Cardiac muscle cell (in vitro differentiated cells and primary cell): ENCODE data around the gene STAB2. TPM values are rescaled to one million over a fixed set of nuclear protein-coding genes. Genes with fewer than 3 reads are reported as not detected.

Experiments
- DNase-seq, 2 donors: peaks; one replicate each; pipeline versions ENCODE4 v3.0.0 to v3.0.0-alpha.2; 2010 to 2017; ENCODE audit warnings: low read depth in 1 of 2, low spot score in 1 of 2
- H3K27ac ChIP-seq: fragments of 200-600 bp; sonication (generic); 2 replicates; pipeline ENCODE4 v1.5.1; 2016
- H3K27me3 ChIP-seq: fragments of 200-600 bp; sonication (generic); 2 replicates; pipeline ENCODE4 v1.6.0; 2016; ENCODE audit warnings: control low read depth
- H3K36me3 ChIP-seq: fragments of 200-600 bp; sonication (generic); 2 replicates; pipeline ENCODE4 v1.5.1; 2016; ENCODE audit warnings: control low read depth
- H3K4me1 ChIP-seq: fragments of 200-600 bp; sonication (generic); 2 replicates; pipeline ENCODE4 v1.8.1; 2017; ENCODE audit warnings: low read depth, mild to moderate bottlenecking, mixed run types
- H3K4me3 ChIP-seq: fragments of 200-600 bp; sonication (generic); 2 replicates; pipeline ENCODE4 v1.5.1; 2016; ENCODE audit warnings: mild to moderate bottlenecking
- H3K9me3 ChIP-seq: fragments of 200-600 bp; sonication (generic); 2 replicates; pipeline ENCODE4 v1.5.1; 2017; ENCODE audit warnings: low read depth, mild to moderate bottlenecking, control low read depth
- polyA plus RNA-seq: library from polyadenylated mRNA; unstranded; fragments of >200 nt; fragmentation: Nextera tagmentation; extraction: Ambion mirVana; gene quantifications from 2 replicates; pipeline ENCODE4 v1.2.1, GENCODE V29; 2016
- total RNA-seq: library from RNA; depleted of rRNA; stranded (reverse); fragments of >200 nt; gene quantifications from 2 replicates; pipeline ENCODE4 v1.2.3, GENCODE V29; 2016
- TF ChIP-seq, protein P1 (sequence below): IDR thresholded peaks from 2 replicates; pipeline ENCODE4 v1.5.1; 2012; ENCODE audit warnings: low read depth, mild to moderate bottlenecking, low read length

Gene STAB2
- total and polyA plus RNA-seq, 2 experiments from 2014 or later: 0.03 TPM; not detected in 1

DNA sequence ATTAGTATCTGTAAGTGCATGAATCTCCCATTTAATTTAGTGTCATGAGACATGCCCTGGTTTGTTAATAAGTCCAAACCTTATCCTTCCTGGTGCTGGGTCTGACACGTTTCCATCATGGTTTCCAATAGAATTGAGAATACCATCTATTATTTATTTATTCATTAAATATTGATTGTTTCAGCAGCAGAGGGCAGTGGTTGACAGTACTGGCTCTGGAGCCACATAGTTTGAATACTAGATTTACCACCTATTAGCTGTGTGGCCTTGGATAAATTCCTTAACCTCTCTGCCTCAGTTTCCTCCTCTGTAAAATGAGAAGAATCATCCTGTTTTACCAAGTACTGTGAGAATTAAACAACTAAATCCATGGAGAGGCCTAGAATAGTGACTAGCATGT lies 941 bp upstream of the STAB2 start:
- H3K4me3 ChIP-seq: no peak overlapping the region
- H3K27me3 ChIP-seq: peaks cover 16% of the 10 kb centered on the region

DNA sequence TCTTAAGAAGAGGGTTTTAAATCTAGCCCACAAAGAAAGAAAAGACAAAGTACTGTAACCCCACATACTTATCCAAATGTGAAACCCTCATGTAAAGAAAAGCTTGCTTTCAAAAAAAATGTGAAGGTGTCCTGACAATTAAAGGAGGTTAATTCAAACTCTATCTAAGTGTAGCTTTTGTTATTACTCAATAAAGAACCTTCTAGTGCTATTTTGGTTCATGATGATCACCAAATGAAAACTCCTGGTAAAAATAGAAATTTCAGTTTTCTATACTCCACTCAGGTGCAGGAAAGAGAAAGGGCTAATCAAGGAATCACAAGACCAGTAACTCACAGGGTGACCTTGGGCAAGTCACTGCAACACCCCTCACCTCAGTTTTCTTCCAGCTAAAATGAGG lies 1.6 kb downstream of the STAB2 start:
- DNase-seq: no peak
- no peaks in the 10 kb centered on the region for H3K9me3 ChIP-seq
- no peak overlapping the region for H3K4me3 ChIP-seq
- H3K27me3 ChIP-seq: peaks cover 3% of the 10 kb centered on the region
- H3K36me3 ChIP-seq: no peaks in the 10 kb centered on the region
- H3K4me1 ChIP-seq: no peaks in the 10 kb centered on the region
- no peak overlapping the region for H3K27ac ChIP-seq
- TF ChIP-seq, protein P1, sequence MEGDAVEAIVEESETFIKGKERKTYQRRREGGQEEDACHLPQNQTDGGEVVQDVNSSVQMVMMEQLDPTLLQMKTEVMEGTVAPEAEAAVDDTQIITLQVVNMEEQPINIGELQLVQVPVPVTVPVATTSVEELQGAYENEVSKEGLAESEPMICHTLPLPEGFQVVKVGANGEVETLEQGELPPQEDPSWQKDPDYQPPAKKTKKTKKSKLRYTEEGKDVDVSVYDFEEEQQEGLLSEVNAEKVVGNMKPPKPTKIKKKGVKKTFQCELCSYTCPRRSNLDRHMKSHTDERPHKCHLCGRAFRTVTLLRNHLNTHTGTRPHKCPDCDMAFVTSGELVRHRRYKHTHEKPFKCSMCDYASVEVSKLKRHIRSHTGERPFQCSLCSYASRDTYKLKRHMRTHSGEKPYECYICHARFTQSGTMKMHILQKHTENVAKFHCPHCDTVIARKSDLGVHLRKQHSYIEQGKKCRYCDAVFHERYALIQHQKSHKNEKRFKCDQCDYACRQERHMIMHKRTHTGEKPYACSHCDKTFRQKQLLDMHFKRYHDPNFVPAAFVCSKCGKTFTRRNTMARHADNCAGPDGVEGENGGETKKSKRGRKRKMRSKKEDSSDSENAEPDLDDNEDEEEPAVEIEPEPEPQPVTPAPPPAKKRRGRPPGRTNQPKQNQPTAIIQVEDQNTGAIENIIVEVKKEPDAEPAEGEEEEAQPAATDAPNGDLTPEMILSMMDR: no peak

More for the DNA sequence above, 941 bp upstream of the STAB2 start:
- no peak for DNase-seq
- TF ChIP-seq, protein P1: no peak
- no peaks in the 10 kb centered on the region for H3K36me3 ChIP-seq
- no peak overlapping the region for H3K27ac ChIP-seq
- H3K9me3 ChIP-seq: no peaks in the 10 kb centered on the region
- H3K4me1 ChIP-seq: no peaks in the 10 kb centered on the region

DNA sequence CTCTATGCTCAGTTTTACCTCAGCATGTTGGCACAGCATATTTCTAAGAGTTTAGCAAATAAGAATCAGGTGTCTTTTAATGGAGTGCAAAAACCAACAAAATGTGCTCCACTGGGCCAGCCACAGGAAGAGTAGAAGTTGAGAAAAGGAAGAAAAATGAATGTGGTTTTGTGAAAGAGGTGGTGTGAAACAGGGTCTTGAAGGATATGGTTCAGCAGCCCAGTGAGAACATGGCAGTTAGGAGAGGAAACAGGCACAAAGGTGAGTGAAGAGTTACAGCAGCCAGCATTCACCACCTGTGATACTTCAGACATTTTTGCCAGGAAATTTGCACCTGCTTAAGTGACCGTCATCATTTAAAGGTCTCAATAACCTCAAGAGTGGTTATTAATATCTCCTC lies 2.4 kb downstream of the STAB2 start:
- H3K27ac ChIP-seq: no peak overlapping the region
- peaks cover 3% of the 10 kb centered on the region for H3K27me3 ChIP-seq

DNA sequence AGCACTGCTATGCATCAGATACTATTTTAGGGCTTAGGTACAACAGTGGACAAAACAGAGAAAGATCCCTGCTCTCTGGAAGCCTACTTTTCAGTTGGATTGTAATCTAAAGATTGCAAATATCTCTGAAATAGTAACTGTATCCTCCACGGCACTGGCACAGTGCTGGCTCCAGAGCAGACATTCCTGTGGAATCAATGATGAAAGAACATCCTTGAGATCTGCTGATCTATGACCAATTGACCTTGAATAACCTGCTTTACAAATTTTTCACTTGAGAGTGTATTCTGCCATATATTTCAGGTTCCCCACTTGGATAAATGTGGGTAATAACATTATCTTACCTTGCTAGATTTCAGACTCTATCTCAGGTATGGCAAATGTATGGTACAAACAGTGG lies 3.2 kb downstream of the STAB2 start:
- TF ChIP-seq, protein P1: no peak
- Histone ChIP-seq H3K9me3 (no peaks in the 10 kb centered on the region), H3K4me3 (no peak overlapping the region), H3K27me3 (no peaks in the 10 kb centered on the region), H3K4me1 (no peaks in the 10 kb centered on the region), H3K27ac (no peak overlapping the region), H3K36me3 (no peaks in the 10 kb centered on the region)
- DNase-seq: no peak

More for the DNA sequence above, 2.4 kb downstream of the STAB2 start:
- no peaks in the 10 kb centered on the region for H3K36me3 ChIP-seq
- TF ChIP-seq, protein P1: no peak
- H3K4me3 ChIP-seq: no peak overlapping the region
- no peaks in the 10 kb centered on the region for H3K9me3 ChIP-seq
- DNase-seq: no peak
- no peaks in the 10 kb centered on the region for H3K4me1 ChIP-seq

DNA sequence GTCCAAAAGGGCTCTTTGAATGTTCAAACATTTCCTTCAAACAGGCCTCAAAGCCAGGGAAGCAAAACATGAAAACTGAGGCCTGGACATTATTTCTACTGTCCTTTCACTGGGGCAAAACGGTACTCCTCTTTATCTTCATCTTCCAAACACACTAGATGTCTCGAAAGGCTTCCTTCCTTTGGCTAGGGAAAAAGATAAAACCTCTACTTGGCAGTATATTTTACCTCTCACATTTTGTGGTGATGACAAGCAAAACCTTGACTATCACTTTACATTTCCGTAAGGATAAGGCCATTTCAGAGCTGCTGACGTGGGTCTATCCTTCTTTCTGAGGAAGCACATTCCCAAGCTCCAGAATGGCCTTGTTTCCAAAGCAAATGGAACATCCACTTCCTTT lies 9.9 kb downstream of the STAB2 start:
- TF ChIP-seq, protein P1: no peak
- H3K9me3 ChIP-seq: no peaks in the 10 kb centered on the region
- H3K27ac ChIP-seq: peak overlapping the region; percentile 16
- H3K36me3 ChIP-seq: no peaks in the 10 kb centered on the region
- no peaks in the 10 kb centered on the region for H3K27me3 ChIP-seq
- peak; percentile 14 to 41 for DNase-seq
- peaks cover 26% of the 10 kb centered on the region for H3K4me1 ChIP-seq
- no peak overlapping the region for H3K4me3 ChIP-seq

DNA sequence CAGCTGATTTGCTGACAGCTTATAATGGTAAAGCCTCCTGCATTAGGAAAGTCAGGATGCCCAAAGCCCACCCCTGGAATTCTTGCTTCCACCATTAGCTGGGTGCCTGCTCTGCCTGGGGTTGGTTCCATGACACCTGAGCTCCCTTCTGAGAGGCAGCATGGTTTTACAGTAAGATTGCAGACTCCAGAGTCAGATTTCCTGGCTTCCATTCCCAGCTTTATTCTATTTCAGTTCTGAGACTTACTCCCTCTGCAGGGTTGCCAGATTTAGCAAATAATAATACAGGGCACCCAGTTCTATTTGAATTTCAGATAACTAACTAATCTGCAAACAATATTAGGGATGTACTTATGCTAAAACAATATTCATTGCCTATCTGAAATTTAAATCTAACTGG lies 12.2 kb downstream of the STAB2 start:
- DNase-seq: peak in 1 of 2 donors; percentile 37
- H3K36me3 ChIP-seq: no peaks in the 10 kb centered on the region
- no peak overlapping the region for H3K27ac ChIP-seq
- H3K27me3 ChIP-seq: no peaks in the 10 kb centered on the region
- H3K9me3 ChIP-seq: no peaks in the 10 kb centered on the region
- no peak overlapping the region for H3K4me3 ChIP-seq
- peaks cover 26% of the 10 kb centered on the region for H3K4me1 ChIP-seq
- TF ChIP-seq, protein P1: no peak
